GM12878 (cell line): Measurements from ENCODE around the gene ARHGAP30. TPM values are rescaled to one million over a fixed set of nuclear protein-coding genes. Genes with fewer than 3 reads are reported as not detected.

Experiments
- ATAC-seq: fragments of 200-7000 bp; cut with Tn5 transposase; 3 replicates; pipeline ENCODE4 v1.9.1; 2020; ENCODE audit warnings: mild to moderate bottlenecking, moderate library complexity
- BruUV-seq: library from RNA; stranded (reverse); fragments of 400-500 nt; replicated peaks from 2 replicates; lab custom pipeline; 2021; lab: Mats Ljungman, UMichigan
- CTCF ChIA-PET: fragments of 300-600 bp; sonication (Branson Sonifier 250); formaldehyde crosslinking; extraction: SDS; loops from one replicate; lab custom pipeline; 2021; ENCODE audit warnings: inconsistent platforms; lab: Yijun Ruan, JAX
- POLR2A ChIA-PET: fragments of 350-600 bp; formaldehyde crosslinking; extraction: SDS; loops from one replicate; lab custom pipeline; 2021; ENCODE audit warnings: inconsistent platforms; lab: Charles Lee
- RAD21 ChIA-PET: fragments of 300-600 bp; sonication (Branson Sonifier 250); formaldehyde crosslinking; loops from one replicate; lab custom pipeline; 2023; ENCODE audit warnings: antibody characterized with exemption; ENCODE audit not compliant: unreplicated experiment; lab: Charles Lee
- SMC1A ChIA-PET: fragments of 300-600 bp; sonication (Branson Sonifier 250); formaldehyde crosslinking; loops from one replicate; lab custom pipeline; 2023; ENCODE audit not compliant: unreplicated experiment, uncharacterized antibody; lab: Charles Lee
- DNase-seq: peaks from one replicate; pipeline ENCODE4 v3.0.0-alpha.2; 2011; ENCODE audit warnings: low read depth, low spot score
- FAIRE-seq: peaks from 3 replicates; lab custom pipeline; 2011; peaks lifted over from hg19 to GRCh38; lab: Jason Lieb, UNC
- H2AFZ ChIP-seq: 2 replicates; pipeline ENCODE4 v1.6.0; 2011; ENCODE audit warnings: low read depth, low read length, control low read depth; ENCODE audit not compliant: control insufficient read depth
- H3K27ac ChIP-seq: 2 replicates; pipeline ENCODE4 v1.5.1; 2011; ENCODE audit warnings: control low read depth; ENCODE audit not compliant: control insufficient read depth, insufficient read depth
- H3K27me3 ChIP-seq, 2 experiments: replicated peaks in 1 of 2; 2 replicates each; pipeline versions ENCODE4 v1.6.0 to v1.6.1; 2011; ENCODE audit warnings: low read length in 1 of 2; ENCODE audit not compliant: control insufficient read depth in 2 of 2, insufficient read depth in 2 of 2
- H3K36me3 ChIP-seq, 2 experiments: 2 replicates each; pipeline ENCODE4 v1.5.1; 2011; ENCODE audit warnings: low read length in 1 of 2; ENCODE audit not compliant: control insufficient read depth in 2 of 2, insufficient read depth in 2 of 2
- H3K4me1 ChIP-seq: 2 replicates; pipeline ENCODE4 v1.6.1; 2011; ENCODE audit warnings: mild to moderate bottlenecking, low read length, moderate library complexity, mixed read lengths; ENCODE audit not compliant: control insufficient read depth, insufficient read depth
- H3K4me2 ChIP-seq: 2 replicates; pipeline ENCODE4 v1.6.0; 2011; ENCODE audit warnings: control low read depth; ENCODE audit not compliant: control insufficient read depth, insufficient read depth
- H3K4me3 ChIP-seq: fragments of 200-600 bp; sonication (generic); 2 replicates; pipeline ENCODE4 v1.5.1; 2016
- H3K79me2 ChIP-seq: 2 replicates; pipeline ENCODE4 v1.6.0; 2011; ENCODE audit warnings: low read length; ENCODE audit not compliant: control insufficient read depth, insufficient read depth
- H3K9ac ChIP-seq: 2 replicates; pipeline ENCODE4 v1.8.0; 2011; ENCODE audit warnings: low read length, control low read depth, mixed read lengths; ENCODE audit not compliant: control insufficient read depth, insufficient read depth
- H3K9me3 ChIP-seq: replicated peaks from 3 replicates; pipeline ENCODE4 v1.5.1; 2011; ENCODE audit warnings: mild to moderate bottlenecking, low read length; ENCODE audit not compliant: control insufficient read depth, insufficient read depth
- H4K20me1 ChIP-seq: 2 replicates; pipeline ENCODE4 v1.6.0; 2011; ENCODE audit not compliant: control insufficient read depth, insufficient read depth
- EP300 ChIP-seq, 2 experiments: fragments of 150-350 bp in 1 of 2; IDR thresholded peaks; 2 replicates each; pipeline ENCODE4 v1.6.1; 2011 to 2012; ENCODE audit warnings: low read depth in 2 of 2, low read length in 2 of 2, borderline replicate concordance in 1 of 2, improper control_type of control experiment in 1 of 2, inconsistent platforms in 1 of 2; ENCODE audit not compliant: control insufficient read depth in 1 of 2
- MAX ChIP-seq: IDR thresholded peaks from 2 replicates; pipeline ENCODE4 v1.6.1; 2012; ENCODE audit warnings: low read depth, low read length, improper control_type of control experiment
- PRDM15 ChIP-seq: fragments of 450-650 bp; formaldehyde crosslinking; IDR thresholded peaks from 2 replicates; pipeline ENCODE4 v1.4.0; 2020; ENCODE audit warnings: mild to moderate bottlenecking, moderate library complexity
- ZSCAN29 ChIP-seq: fragments of 450-650 bp; IDR thresholded peaks from 2 replicates; pipeline ENCODE4 v1.6.1; 2017; ENCODE audit warnings: mild to moderate bottlenecking, moderate library complexity
- WGBS: methylation state at CpG from one replicate; pipeline ENCODE4 v1.1.6; 2016; ENCODE audit warnings: low lambda C conversion rate; ENCODE audit not compliant: insufficient replicate concordance, insufficient coverage; ENCODE audit errors: missing lambda C conversion rate; 5-methylcytosine and 5-hydroxymethylcytosine counted together
- in situ Hi-C: fragments of 300-500 bp; cut with MboI; formaldehyde crosslinking; loops from 9 replicates; pipeline ENCODE4 v1.14.3; 2018; ENCODE audit warnings: mixed read lengths
- intact Hi-C: fragments of 100-400 bp; cut with micrococcal nuclease; formaldehyde crosslinking; loops from one replicate; pipeline ENCODE4 v1.14.2; 2022; ENCODE audit not compliant: unreplicated experiment
- polyA plus RNA-seq, 11 experiments: library from polyadenylated mRNA; depleted of rRNA in 4 of 11; unstranded in 6 of 11; stranded (reverse) in 5 of 11; fragments of >200 nt; fragmentation: Nextera tagmentation in 4 of 11; fragmentation: Illumina TruSeq in 1 of 11; extraction: Ambion mirVana in 4 of 11; extraction: Trizol in 1 of 11; gene quantifications; 1 replicate in 1 of 11; 2 replicates in 10 of 11; pipeline versions ENCODE4 v1.2.1 to v1.2.3, GENCODE V29; 2011 to 2016; ENCODE audit warnings: inconsistent platforms in 2 of 11, missing spikeins in 2 of 11, low read depth in 1 of 11
- total RNA-seq, 4 experiments: library from RNA; depleted of rRNA in 3 of 4; stranded (reverse); fragments of >200 nt in 3 of 4; fragmentation: Illumina TruSeq in 1 of 4; extraction: Trizol in 1 of 4; gene quantifications; 2 replicates each; pipeline versions ENCODE4 v1.2.1 to v1.2.3, GENCODE V29; 2013 to 2021
- TF ChIP-seq, protein P1 (sequence below): fragments of 450-650 bp; IDR thresholded peaks from 2 replicates; pipeline ENCODE4 v1.6.1; 2017; ENCODE audit warnings: mild to moderate bottlenecking, moderate library complexity

The ARHGAP30 gene
- total and polyA plus RNA-seq, 10 of the 15 experiments (the other 5 are each of a cell fraction or from before 2014, with no cell fraction given): 12.9 to 143 (median 76.3) TPM

GRCh38 chr1:161051219-161051618 lies 18.5 kb downstream of the ARHGAP30 start:
- BruUV-seq: no TSS peak
- no peak overlapping the region for H3K4me2 ChIP-seq
- TF ChIP-seq ZSCAN29 (no peak), EP300 (IDR thresholded peaks at IDR 0.05; ENCODE audit: borderline replicate concordance in 1 of 2, control insufficient read depth in 1 of 2, low read depth in 2 of 2, low read length in 2 of 2) (no peak), MAX (no peak), PRDM15 (CRISPR knock-in tag) (no peak)
- TF ChIP-seq, protein P1, sequence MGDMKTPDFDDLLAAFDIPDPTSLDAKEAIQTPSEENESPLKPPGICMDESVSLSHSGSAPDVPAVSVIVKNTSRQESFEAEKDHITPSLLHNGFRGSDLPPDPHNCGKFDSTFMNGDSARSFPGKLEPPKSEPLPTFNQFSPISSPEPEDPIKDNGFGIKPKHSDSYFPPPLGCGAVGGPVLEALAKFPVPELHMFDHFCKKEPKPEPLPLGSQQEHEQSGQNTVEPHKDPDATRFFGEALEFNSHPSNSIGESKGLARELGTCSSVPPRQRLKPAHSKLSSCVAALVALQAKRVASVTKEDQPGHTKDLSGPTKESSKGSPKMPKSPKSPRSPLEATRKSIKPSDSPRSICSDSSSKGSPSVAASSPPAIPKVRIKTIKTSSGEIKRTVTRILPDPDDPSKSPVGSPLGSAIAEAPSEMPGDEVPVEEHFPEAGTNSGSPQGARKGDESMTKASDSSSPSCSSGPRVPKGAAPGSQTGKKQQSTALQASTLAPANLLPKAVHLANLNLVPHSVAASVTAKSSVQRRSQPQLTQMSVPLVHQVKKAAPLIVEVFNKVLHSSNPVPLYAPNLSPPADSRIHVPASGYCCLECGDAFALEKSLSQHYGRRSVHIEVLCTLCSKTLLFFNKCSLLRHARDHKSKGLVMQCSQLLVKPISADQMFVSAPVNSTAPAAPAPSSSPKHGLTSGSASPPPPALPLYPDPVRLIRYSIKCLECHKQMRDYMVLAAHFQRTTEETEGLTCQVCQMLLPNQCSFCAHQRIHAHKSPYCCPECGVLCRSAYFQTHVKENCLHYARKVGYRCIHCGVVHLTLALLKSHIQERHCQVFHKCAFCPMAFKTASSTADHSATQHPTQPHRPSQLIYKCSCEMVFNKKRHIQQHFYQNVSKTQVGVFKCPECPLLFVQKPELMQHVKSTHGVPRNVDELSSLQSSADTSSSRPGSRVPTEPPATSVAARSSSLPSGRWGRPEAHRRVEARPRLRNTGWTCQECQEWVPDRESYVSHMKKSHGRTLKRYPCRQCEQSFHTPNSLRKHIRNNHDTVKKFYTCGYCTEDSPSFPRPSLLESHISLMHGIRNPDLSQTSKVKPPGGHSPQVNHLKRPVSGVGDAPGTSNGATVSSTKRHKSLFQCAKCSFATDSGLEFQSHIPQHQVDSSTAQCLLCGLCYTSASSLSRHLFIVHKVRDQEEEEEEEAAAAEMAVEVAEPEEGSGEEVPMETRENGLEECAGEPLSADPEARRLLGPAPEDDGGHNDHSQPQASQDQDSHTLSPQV: no peak
- H3K9ac ChIP-seq: no peak overlapping the region
- H3K4me3 ChIP-seq: no peak overlapping the region
- peaks cover 31 to 36% of the 10 kb centered on the region in 2 experiments for H3K36me3 ChIP-seq
- no peak for FAIRE-seq
- SMC1A ChIA-PET: no interaction called here
- H3K79me2 ChIP-seq: no peaks in the 10 kb centered on the region; the same call in 1 of the 2 replicates
- H2AFZ ChIP-seq: no peak overlapping the region
- ATAC-seq: no peak
- H3K27ac ChIP-seq: no peak overlapping the region
- no peaks in the 10 kb centered on the region for H3K9me3 ChIP-seq
- in situ Hi-C loops: no loop called here
- DNase-seq: no peak
- CTCF ChIA-PET: no interaction called here
- H4K20me1 ChIP-seq: no peaks in the 10 kb centered on the region
- H3K4me1 ChIP-seq: peaks cover 13% of the 10 kb centered on the region
- no peaks in the 10 kb centered on the region for H3K27me3 ChIP-seq
- RAD21 ChIA-PET: interaction anchor here (0.7 kb wide), 1 partner anchor 405 kb away, joined by 3 read pairs; no protein-coding TSS in a partner anchor
- intact Hi-C loops: no loop called here
- POLR2A ChIA-PET: no interaction called here
- WGBS: 93% methylated on average over 10 of the region's 10 CpGs
